Measurements from ENCODE around the gene RASGRP1.

GRCh38 chr15:38475361-38475760, 89.3 kb downstream of the RASGRP1 start:
- TF ChIP-seq EP300 (IDR thresholded peaks at IDR 0.05) (no peak), CTCF (IDR thresholded peaks at IDR 0.05) (no peak)

Data from tibial nerve (tissue), 4 donors.